Renal cortical epithelial cell (primary cell): ENCODE data around the gene DNAH17. TPM values are rescaled to one million over a fixed set of nuclear protein-coding genes. Genes with fewer than 3 reads are reported as not detected.

ENCODE experiments used
- DNase-seq: peaks from one replicate; pipeline ENCODE4 v3.0.0-alpha.2; 2011; ENCODE audit warnings: low read depth
- total RNA-seq: library from RNA; depleted of rRNA; stranded (reverse); fragments of >200 nt; gene quantifications from 2 replicates; pipeline ENCODE4 v1.2.3, GENCODE V29; 2014

DNAH17 gene
- total RNA-seq, 1 donor from 2014 or later: 0.05 TPM

- no peak for DNase-seq
Measured at GRCh38 chr17:78412403-78412802, 164.8 kb downstream of the DNAH17 start.

- DNase-seq: no peak
Measured at GRCh38 chr17:78411241-78411857, 165.8 kb downstream of the DNAH17 start.

GRCh38 chr17:78409191-78409928 is 167.8 kb downstream of the DNAH17 start:
- DNase-seq: peak; percentile 57

GRCh38 chr17:78408476-78409050 is 168.6 kb downstream of the DNAH17 start:
- no peak for DNase-seq

- DNase-seq: no peak
Measured at GRCh38 chr17:78407387-78408000, 169.7 kb downstream of the DNAH17 start.

- no peak for DNase-seq
Measured at GRCh38 chr17:78406920-78407319, 170.3 kb downstream of the DNAH17 start.

GRCh38 chr17:78406396-78406795 is 170.8 kb downstream of the DNAH17 start:
- no peak for DNase-seq

GRCh38 chr17:78403822-78404221 is 173.4 kb downstream of the DNAH17 start:
- no peak for DNase-seq

GRCh38 chr17:78401891-78402290 is 175.3 kb downstream of the DNAH17 start:
- no peak for DNase-seq

GRCh38 chr17:78401246-78401645 is 175.9 kb downstream of the DNAH17 start:
- no peak for DNase-seq

- peak; percentile 34 for DNase-seq
Measured at GRCh38 chr17:78400581-78401240, 176.5 kb downstream of the DNAH17 start.

GRCh38 chr17:78399693-78400144 is 177.5 kb downstream of the DNAH17 start:
- DNase-seq: no peak

- no peak for DNase-seq
Measured at GRCh38 chr17:78399028-78399692, 178.0 kb downstream of the DNAH17 start.

GRCh38 chr17:78398390-78398789 is 178.8 kb downstream of the DNAH17 start:
- DNase-seq: no peak

GRCh38 chr17:78397681-78398101 is 179.5 kb downstream of the DNAH17 start:
- no peak for DNase-seq

GRCh38 chr17:78396441-78397337 is 180.5 kb downstream of the DNAH17 start:
- no peak for DNase-seq

GRCh38 chr17:78395155-78395554 is 182.0 kb downstream of the DNAH17 start:
- DNase-seq: no peak

GRCh38 chr17:78394209-78394608 is 183.0 kb downstream of the DNAH17 start:
- peak; percentile 29 for DNase-seq

GRCh38 chr17:78393575-78393974 is 183.6 kb downstream of the DNAH17 start:
- no peak for DNase-seq

GRCh38 chr17:78392295-78392694 is 184.9 kb downstream of the DNAH17 start:
- no peak for DNase-seq
